GDM1 (cell line): ENCODE results near the gene OR2V1.
"Not testable (repeated sequence)": the region's sequence is repeated elsewhere in the genome, so short reads cannot be mapped to it uniquely, and the experiment has no call there.

Experiments
- DNase-seq: peaks from one replicate; lab custom pipeline; 2025; lab: John Stamatoyannopoulos, UW

Gene OR2V1

GRCh38 chr5:181130832-181131496 is at the start of gene OR2V1:
Gene OR2V1 (minus strand): TSS chr5:181131169. CDS start chr5:181125304, 5,865 bp downstream.
- DNase-seq = no peak

DNA sequence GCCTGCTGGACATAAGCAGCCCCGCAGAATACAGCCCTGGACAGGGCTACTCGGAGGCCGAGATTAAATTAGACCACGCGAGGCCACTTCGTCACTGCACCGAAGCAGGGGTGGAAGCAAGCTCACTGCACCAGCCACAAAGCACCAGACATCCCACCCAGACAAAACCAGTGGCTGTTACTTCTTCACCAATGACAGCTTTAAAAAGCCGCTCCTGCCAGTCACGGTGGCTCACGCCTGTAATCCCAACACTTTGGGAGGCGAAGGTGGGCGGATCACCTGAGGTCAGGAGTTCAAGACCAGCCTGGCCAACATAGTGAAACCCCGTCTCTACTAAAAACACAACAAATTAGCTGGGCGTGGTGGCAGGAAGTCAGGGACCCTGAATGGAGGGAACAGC is 46.6 kb upstream of the OR2V1 start:
- not testable (repeated sequence) for DNase-seq

DNA sequence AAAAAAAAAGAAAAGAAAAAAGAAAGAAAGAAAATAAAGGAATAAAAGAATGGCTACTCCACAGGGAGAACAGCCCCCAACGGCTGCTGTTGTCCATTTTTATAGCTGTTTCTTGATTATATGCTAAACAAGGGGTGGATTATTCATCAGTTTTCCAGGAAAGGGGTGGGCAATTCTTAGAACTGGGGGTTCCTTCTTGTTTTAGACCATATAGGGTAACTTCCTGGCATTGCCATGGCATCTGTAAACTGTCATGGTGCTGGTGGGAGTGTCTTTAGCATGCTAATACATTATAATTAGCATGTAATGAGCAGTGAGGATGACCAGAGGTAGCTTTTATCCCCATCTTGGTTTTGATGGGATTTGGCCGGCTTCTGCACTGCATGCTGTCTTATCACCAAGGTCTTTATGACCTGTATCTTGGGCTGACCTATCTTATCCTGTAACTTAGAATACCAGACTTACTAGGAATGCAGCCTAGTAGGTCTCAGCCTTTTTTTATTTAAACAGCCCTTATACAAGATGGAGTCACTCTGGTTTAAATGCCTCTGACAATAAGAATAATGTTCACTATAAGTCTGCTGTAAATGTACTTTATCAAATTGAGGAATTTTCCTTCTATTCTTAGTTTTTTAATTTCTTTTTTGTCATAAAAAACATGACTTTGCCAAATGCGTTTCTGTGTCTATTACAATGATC is 45.4 kb upstream of the OR2V1 start:
- no peak for DNase-seq

GRCh38 chr5:181173420-181174342 is 42.7 kb upstream of the OR2V1 start:
- no peak for DNase-seq

DNA sequence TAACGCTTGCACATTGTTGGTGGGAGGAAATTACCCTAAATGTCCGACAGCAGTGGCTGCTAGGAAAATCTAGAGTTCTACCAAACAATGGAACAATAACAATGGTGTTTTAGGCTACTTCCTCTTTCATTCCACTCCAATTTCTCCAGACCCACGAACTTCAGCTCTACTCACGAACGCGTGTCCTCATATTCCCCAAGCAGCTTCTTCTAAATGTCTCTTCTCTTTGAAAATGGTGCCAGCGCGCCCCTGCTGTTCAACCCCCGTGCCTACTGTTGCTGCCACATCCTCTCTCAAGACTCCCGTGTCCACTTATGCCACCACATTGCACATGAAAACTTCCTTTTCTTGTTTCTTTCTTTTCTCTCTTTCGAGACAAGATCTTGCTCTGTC is 42.1 kb upstream of the OR2V1 start:
- DNase-seq = no peak

DNA sequence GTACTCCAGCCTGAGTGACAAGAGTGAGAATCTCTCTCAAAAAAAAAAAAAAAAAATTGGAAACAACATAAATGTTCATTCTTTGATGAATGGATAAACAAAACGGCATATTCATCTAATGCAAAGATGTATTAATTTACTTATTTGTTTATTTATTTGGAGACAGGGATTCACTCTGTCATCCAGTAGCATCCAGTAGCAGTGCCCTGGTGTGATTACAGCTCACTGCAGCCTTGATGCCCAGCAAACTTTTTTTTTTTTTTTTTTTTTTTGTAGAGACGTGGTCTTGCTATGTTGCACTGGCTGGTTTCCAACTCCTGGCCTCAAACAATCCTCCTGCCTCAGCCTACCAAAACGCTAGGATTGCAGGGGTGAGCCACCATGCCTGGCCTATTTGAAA is 40.8 kb upstream of the OR2V1 start:
- DNase-seq = no peak

- DNase-seq = no peak
These were observed 40.0 kb upstream of the OR2V1 start for GRCh38 chr5:181170996-181171395.

GRCh38 chr5:181170237-181170825 is 39.4 kb upstream of the OR2V1 start:
- DNase-seq = no peak

- DNase-seq = not testable (repeated sequence)
These were observed 38.7 kb upstream of the OR2V1 start for GRCh38 chr5:181169459-181170236.

DNA sequence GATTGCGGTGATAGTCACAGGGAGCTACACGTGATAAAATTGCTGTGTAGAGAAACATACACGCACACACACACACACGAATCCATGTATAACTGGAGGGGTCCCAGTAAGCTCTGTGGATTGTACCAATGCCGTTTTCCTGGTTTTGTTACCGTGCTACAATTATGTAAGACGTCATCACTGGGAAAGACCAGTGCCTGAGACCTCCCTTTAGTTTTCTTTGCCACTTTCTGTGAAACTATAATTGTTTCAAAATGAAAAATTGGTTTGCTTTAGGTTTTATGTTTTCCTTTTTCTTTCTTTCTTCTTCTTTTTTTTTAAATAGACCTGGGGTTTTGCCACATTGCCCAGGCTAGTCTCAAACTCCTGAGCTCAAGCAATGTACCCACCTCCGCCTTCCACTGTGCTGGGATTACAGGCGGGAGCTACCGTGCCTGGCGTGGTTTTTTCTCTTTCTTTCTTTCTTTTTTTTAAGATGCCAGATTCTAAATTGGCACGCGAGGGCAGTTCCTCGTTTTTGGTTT is 37.7 kb upstream of the OR2V1 start:
- no peak for DNase-seq

- no peak for DNase-seq
These were observed 37.0 kb upstream of the OR2V1 start for GRCh38 chr5:181167814-181168488.

DNA sequence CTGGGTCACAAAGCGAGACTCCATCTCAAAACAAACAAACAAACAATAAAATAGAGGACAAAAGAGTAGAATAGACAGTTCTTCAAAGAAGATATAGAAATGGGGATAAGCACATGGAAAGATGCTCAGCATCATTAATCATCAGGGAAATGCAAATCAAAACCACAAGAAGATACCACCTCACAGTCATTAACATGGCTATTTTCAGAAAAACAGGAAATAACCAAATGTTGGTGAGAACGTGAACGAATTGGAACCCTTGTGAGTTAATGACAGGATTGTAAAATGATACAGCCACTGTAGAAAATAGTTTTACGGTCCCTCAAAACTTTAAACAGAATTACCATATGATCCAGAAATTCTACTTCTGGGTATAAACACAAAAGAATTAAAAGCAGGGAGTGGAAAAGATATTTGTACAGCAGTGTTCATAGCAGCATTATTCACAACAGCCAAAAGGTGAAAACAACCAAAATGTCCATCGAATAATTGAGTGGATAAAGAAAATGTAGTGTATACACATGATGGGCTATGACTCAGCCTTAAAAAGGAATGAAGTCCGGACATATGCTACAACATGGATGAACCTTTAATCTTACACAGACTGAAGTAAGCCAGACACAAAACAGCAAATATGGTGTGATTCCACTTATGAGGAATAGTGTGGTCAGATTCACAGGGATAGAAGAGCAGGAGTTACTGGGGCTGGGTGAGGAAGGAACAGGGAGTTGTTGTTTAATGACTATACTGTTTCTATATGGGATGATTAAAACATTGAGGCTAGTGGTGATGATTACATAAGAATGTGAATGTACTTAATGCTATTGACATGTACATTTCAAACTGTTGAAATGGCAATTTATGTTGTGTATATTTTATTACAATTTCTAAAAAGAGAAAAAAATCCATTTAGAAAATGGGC is 36.1 kb upstream of the OR2V1 start:
- no peak for DNase-seq

- DNase-seq = no peak
These were observed 33.3 kb upstream of the OR2V1 start for GRCh38 chr5:181164076-181164952.

DNA sequence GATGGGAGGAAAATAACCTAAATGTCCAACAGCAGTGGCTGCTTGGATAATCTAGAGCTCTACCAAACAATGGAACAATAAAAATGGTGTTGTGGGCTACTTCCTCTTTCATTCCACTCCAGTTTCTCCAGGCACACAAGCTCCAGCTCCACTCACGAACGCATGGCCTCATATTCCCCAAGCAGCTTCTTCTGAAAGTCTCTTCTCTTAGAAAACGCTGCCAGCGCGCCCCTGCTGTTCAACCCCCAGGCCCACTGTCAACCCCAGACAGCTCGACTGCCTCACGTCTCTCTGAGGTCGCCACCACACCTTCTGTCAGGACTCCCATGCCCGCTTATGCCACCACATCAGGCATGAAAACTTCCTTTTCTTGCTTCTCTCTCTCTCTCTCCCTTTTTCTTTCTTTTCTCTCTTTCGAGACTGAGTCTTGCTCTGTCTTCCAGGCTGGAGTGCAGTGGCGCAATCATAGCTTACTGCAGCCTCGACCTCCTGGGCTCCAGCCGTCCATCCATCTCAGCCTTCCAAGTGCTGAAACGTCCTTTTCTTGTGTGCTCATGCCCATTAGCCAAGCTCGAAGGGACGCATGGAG is 32.6 kb upstream of the OR2V1 start:
- no peak for DNase-seq

DNA sequence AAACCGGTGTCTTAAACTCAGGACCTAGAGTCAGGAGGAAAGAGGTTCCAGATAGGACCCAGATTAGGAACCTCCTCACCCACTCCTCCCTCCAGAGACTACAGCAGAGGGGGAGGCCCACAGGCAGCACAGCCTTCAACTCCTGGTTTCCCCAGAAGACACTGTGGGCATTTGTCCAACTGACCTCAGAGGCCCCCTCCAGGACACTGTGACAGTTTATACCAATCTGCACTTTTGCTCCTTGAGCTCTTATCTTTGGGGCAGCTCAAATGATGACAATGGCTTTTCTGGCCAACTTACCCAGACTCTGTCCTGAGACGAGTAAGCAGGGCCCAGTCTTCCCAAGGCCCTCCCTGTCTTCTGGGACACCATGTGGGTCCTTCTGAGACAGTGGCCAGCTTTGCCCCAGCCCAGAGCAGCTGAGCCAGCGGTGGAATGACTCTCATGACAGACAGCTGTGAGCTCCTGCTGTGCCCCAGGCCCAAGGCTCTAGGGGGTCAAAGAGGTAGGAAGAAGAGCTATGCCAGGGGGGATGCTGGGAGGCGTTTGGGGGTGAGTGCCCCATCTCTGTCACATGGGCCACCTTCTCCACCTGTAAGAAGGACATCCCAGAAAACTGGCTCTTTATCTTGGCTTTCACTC is 30.7 kb upstream of the OR2V1 start:
- DNase-seq = no peak

- not testable (repeated sequence) for DNase-seq
These were observed 30.0 kb upstream of the OR2V1 start for GRCh38 chr5:181160755-181161533.
